Body of pancreas (tissue), 4 donors: ENCODE results near the gene MIB2.

Experiments used
- CTCF ChIP-seq, 7 experiments: fragments of 450-650 bp in 4 of 7; fragments of 200-600 bp in 3 of 7; sonication (generic) in 3 of 7; IDR thresholded peaks; one replicate each; pipeline ENCODE4 v1.5.1; 2016 to 2019; ENCODE audit warnings: antibody characterized with exemption in 7 of 7
- POLR2A ChIP-seq, 3 donors: fragments of 450-650 bp; IDR thresholded peaks; one replicate each; pipeline ENCODE4 v1.6.1; 2016; ENCODE audit warnings: antibody characterized with exemption in 3 of 3, mild to moderate bottlenecking in 2 of 3

GRCh38 chr1:1612104-1612400, 3.2 kb upstream of the MIB2 start:
- no peak for TF ChIP-seq CTCF (IDR thresholded peaks at IDR 0.05)
- TF ChIP-seq POLR2A (IDR thresholded peaks at IDR 0.05) = no peak
